ENCODE results near the gene STING1.

Gene STING1

DNA sequence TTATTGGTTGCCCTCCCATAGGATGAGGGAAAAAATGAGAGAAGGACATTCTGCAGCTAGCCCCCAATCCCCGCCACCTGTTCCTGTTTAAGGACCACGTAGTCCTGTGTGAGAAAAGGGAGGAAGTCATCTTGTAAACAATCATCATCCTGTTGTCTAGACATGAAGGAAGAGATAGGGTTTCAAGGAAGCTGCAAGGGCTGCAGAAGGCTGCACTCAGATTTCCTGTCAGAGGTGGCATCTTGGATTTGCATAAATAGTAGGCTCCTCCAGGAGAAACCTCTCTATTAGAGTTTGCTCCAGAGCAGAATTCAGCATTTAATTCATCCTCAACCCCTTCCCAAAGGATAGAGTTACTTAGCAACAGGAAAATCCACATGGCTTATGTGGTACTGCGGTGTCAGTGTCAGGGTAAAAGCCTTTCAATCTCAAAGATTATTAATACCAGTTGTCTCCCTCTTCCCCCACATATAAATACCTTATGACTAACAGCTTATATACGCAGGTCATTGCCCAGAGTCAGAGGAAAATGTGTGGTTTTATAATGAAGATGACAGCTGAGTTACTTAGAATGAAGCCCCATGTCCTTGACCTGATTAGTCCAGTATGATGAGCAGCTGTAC is 38.6 kb downstream of the STING1 start:
- TF ChIP-seq, protein P1, sequence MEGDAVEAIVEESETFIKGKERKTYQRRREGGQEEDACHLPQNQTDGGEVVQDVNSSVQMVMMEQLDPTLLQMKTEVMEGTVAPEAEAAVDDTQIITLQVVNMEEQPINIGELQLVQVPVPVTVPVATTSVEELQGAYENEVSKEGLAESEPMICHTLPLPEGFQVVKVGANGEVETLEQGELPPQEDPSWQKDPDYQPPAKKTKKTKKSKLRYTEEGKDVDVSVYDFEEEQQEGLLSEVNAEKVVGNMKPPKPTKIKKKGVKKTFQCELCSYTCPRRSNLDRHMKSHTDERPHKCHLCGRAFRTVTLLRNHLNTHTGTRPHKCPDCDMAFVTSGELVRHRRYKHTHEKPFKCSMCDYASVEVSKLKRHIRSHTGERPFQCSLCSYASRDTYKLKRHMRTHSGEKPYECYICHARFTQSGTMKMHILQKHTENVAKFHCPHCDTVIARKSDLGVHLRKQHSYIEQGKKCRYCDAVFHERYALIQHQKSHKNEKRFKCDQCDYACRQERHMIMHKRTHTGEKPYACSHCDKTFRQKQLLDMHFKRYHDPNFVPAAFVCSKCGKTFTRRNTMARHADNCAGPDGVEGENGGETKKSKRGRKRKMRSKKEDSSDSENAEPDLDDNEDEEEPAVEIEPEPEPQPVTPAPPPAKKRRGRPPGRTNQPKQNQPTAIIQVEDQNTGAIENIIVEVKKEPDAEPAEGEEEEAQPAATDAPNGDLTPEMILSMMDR (IDR thresholded peaks at IDR 0.05) = no peak

DNA sequence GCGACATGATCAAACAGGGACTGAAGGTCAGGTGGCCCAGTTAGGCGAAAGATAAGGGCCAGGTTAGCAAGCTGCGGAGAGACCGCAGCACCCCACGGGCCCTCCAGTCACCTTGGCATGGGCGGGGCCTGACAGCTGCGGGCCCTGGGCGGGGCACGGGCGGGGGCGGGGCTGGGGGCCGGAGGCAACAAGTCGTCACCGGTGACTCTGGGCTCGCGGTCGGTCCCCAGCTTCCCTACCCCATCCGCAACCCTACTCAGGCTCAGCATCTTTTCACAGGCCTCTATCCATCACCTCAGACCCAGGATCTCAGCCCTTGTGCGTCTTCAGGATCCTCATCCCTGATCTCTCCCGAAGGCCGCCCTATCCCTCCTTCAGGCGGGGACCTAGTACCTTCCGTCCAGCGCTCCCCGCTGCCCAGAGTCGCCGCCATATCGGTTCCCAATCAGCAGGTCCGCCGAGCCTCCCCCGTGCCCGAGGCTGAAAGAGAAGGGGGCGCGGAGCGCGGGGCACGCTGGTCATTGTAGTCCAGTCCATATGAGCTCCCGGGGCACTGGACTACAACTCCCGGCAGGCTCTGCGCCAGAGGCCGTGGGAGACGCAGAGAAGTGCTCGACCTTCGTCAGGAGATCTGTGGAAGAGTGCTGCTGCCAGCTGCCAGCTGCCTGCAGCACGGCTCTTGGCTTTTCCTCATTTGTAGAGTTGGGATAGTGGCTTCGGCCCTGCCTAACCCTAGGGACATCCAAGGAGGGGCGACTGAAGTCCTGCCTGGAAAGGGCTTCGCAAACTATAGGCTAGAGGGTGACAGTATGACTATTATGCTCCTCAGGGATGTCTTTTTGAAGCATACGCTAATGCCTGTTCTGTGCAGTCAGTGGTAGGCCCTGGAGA is 43.3 kb downstream of the STING1 start, which contains the start of gene DNAJC18:
DNAJC18 (minus strand) TSS at position 513 of the 891 bp plus-strand sequence; CDS start at position 433, 80 bp downstream.
- TF ChIP-seq, protein P1 (IDR thresholded peaks at IDR 0.05) = no peak

DNA sequence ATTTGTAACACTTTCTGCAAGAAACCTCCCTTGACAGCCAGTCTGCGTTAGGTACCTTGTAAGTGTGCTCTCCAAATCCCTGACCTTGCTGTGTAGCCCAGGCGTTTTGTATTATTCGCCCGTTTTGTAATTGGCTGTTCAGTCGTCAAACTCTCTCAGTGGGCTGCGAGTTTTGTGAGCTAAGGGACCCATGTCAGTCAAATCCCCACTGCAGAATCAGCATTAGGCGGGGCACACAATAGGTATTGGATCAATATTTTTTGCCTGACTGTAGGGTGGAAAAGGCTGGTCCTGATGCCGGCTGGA is 43.9 kb downstream of the STING1 start:
- TF ChIP-seq, protein P1 (IDR thresholded peaks at IDR 0.05) = no peak

DNA sequence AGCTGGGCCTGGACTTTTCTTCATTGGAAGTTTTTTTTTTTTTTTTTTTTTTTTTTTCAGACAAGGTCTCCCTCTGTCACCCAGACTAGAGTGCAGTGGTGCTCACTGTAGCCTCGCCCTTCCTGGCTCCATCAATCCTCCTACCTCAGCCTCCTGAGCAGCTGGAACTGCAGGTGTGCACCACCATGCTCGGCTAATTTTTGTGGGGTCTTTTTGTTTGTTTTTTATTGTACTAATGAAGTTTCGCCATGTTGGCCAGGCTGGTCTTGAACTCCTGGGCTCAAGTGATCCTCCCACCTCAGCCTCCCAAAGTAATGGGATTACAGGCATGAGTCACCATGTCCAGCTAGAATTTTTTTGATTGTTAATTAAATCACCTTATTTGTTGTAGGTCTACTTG is 46.9 kb downstream of the STING1 start:
- TF ChIP-seq, protein P1 (IDR thresholded peaks at IDR 0.05) = no peak

DNA sequence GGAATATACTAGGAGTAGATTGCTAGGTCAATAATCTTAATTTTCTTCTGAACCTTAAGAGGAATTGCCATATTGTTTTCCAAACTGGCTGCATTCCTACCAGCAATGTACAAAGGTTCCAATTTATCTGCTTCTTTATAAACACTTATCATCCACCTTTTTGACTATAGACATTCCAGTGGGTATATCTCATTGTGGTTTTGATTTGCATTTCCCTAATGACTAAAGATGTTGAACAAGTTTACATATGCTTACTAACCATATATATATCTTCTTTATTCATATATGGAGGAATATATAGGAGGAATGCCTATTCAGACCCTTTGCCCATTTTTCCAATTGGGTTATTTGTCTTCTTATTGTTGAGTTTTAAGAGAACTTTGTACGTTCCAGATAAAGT is 50.9 kb downstream of the STING1 start:
- TF ChIP-seq, protein P1 (IDR thresholded peaks at IDR 0.05) = no peak

DNA sequence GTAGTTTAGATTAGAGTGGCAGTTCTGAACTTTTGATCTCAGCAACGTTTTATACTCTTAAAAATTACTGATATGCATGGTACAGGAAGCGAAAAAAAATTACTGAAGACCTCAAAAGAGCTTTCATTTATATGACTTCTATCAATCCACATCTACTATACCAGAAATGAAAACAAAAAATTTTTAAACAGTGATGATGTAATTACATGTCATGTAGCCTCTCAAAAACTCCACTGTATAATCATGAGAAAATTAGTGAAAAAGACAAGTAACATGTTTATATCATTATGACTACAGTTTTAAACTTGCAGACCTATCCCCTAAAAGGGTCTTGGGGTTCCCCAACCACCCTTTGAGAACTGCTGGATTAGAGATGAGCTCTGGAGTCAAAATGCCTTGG is 52.5 kb downstream of the STING1 start:
- TF ChIP-seq, protein P1 (IDR thresholded peaks at IDR 0.05) = no peak

DNA sequence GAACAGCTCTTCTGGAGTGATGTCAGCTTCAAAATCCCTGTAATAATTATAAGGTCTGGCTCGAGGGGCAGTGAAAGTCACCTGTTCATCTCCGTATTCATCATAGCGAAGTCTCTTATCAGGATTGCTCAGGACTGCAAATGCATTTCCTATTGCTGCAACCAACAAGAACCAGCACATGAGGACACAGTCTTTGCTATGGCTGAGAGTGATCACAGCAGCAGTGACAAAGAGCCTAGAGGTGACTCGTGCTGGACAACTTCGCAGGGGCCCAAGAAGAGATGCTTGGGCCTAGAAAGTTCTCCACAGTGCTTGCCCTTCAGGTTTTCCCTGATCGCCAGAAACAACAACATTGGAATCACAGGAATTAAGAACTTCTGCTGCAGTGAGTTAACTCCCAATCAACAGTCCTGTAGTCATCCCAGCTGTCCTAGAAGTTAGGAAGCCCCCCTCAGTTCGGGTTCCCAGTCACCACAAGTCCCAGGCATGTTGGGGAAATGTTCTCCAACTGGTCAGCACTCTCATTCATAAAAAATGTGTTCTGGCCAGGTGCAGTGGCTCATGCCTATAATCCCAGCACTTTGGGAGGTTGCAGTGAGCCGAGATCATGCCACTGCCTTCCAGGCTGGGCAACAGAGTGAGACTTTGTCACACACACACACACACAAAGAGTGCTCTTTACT is 56.2 kb downstream of the STING1 start:
- TF ChIP-seq, protein P1 (IDR thresholded peaks at IDR 0.05) = no peak
